Measurements from ENCODE around the gene ARAP3. TPM values are rescaled to one million over a fixed set of nuclear protein-coding genes. Genes with fewer than 3 reads are reported as not detected.
A peak's percentile ranks its signal among the peaks of the same experiment; 100 is the strongest.

ARAP3 gene
- total RNA-seq, 1 donor from 2014 or later: 239 TPM

GRCh38 chr5:141686648-141687416, 4.8 kb upstream of the ARAP3 start:
- no peak for DNase-seq (ENCODE audit: low spot score)
- no peak for TF ChIP-seq CTCF (IDR thresholded peaks at IDR 0.05; ENCODE audit: unreplicated experiment)
- Mint-ChIP-seq H3K4me3 (ENCODE audit: unreplicated experiment) (peak overlapping the region; percentile 7), H3K36me3 (ENCODE audit: low read depth, unreplicated experiment) (no peaks in the 10 kb centered on the region), H3K27ac (ENCODE audit: unreplicated experiment) (peak overlapping the region; percentile 69), H3K27me3 (ENCODE audit: unreplicated experiment) (peaks cover 4% of the 10 kb centered on the region), H3K9me3 (ENCODE audit: unreplicated experiment) (no peaks in the 10 kb centered on the region), H3K4me1 (ENCODE audit: unreplicated experiment) (peaks cover 72% of the 10 kb centered on the region)

- Mint-ChIP-seq H3K4me3 (ENCODE audit: unreplicated experiment) (no peak overlapping the region), H3K36me3 (ENCODE audit: low read depth, unreplicated experiment) (peaks cover 5% of the 10 kb centered on the region), H3K27me3 (ENCODE audit: unreplicated experiment) (peaks cover 10% of the 10 kb centered on the region), H3K4me1 (ENCODE audit: unreplicated experiment) (peaks cover 73% of the 10 kb centered on the region), H3K27ac (ENCODE audit: unreplicated experiment) (peak overlapping the region; percentile 79), H3K9me3 (ENCODE audit: unreplicated experiment) (no peaks in the 10 kb centered on the region)
- no peak for TF ChIP-seq CTCF (IDR thresholded peaks at IDR 0.05; ENCODE audit: unreplicated experiment)
- no peak for DNase-seq (ENCODE audit: low spot score)
Measured at GRCh38 chr5:141685591-141685990, 3.6 kb upstream of the ARAP3 start.

GRCh38 chr5:141683596-141684141, 1.6 kb upstream of the ARAP3 start:
- Mint-ChIP-seq H3K36me3 (ENCODE audit: low read depth, unreplicated experiment) (peaks cover 12% of the 10 kb centered on the region), H3K4me1 (ENCODE audit: unreplicated experiment) (peaks cover 75% of the 10 kb centered on the region), H3K9me3 (ENCODE audit: unreplicated experiment) (no peaks in the 10 kb centered on the region), H3K27me3 (ENCODE audit: unreplicated experiment) (peaks cover 14% of the 10 kb centered on the region), H3K27ac (ENCODE audit: unreplicated experiment) (peak overlapping the region; percentile 84), H3K4me3 (ENCODE audit: unreplicated experiment) (peak overlapping the region; percentile 13)
- no peak for TF ChIP-seq CTCF (IDR thresholded peaks at IDR 0.05; ENCODE audit: unreplicated experiment)
- no peak for DNase-seq (ENCODE audit: low spot score)

GRCh38 chr5:141681295-141681694, 735 bp downstream of the ARAP3 start:
- H3K27me3 Mint-ChIP-seq (ENCODE audit: unreplicated experiment): peaks cover 17% of the 10 kb centered on the region
- DNase-seq (ENCODE audit: low spot score): no peak
- no peaks in the 10 kb centered on the region for H3K9me3 Mint-ChIP-seq (ENCODE audit: unreplicated experiment)
- peak overlapping the region; percentile 91 for H3K4me3 Mint-ChIP-seq (ENCODE audit: unreplicated experiment)
- H3K27ac Mint-ChIP-seq (ENCODE audit: unreplicated experiment): peak overlapping the region; percentile 100
- H3K36me3 Mint-ChIP-seq (ENCODE audit: low read depth, unreplicated experiment): peaks cover 19% of the 10 kb centered on the region
- peaks cover 67% of the 10 kb centered on the region for H3K4me1 Mint-ChIP-seq (ENCODE audit: unreplicated experiment)
- TF ChIP-seq CTCF (IDR thresholded peaks at IDR 0.05; ENCODE audit: unreplicated experiment): no peak

GRCh38 chr5:141680751-141681201, 1.3 kb downstream of the ARAP3 start:
- H3K36me3 Mint-ChIP-seq (ENCODE audit: low read depth, unreplicated experiment): peaks cover 19% of the 10 kb centered on the region

More at GRCh38 chr5:141680751-141681201, 1.3 kb downstream of the ARAP3 start:
- peaks cover 63% of the 10 kb centered on the region for H3K4me1 Mint-ChIP-seq (ENCODE audit: unreplicated experiment)
- peak overlapping the region; percentile 91 for H3K4me3 Mint-ChIP-seq (ENCODE audit: unreplicated experiment)
- H3K9me3 Mint-ChIP-seq (ENCODE audit: unreplicated experiment): no peaks in the 10 kb centered on the region
- peak; percentile 86 for DNase-seq (ENCODE audit: low spot score)
- peaks cover 17% of the 10 kb centered on the region for H3K27me3 Mint-ChIP-seq (ENCODE audit: unreplicated experiment)
- TF ChIP-seq CTCF (IDR thresholded peaks at IDR 0.05; ENCODE audit: unreplicated experiment): no peak
- peak overlapping the region; percentile 100 for H3K27ac Mint-ChIP-seq (ENCODE audit: unreplicated experiment)

Data from endothelial cell (in vitro differentiated cells).